ENCODE results near the gene TRIM31.

GRCh38 chr6:30097902-30098768 lies 14.8 kb downstream of the TRIM31 start:
- TF ChIP-seq EZH2 (IDR thresholded peaks at IDR 0.05) (no peak), POLR2AphosphoS5 (IDR thresholded peaks at IDR 0.05; ENCODE audit: borderline replicate concordance, low read depth, low read length) (no peak), FOXP2 (optimal IDR thresholded peaks at IDR 0.05; ENCODE audit: control extremely low read depth, extremely low read length, insufficient read depth) (no peak)
